NCI-H526 (cell line): Measurements from ENCODE around the gene BDNF.
"Not testable (repeated sequence)": the region's sequence is repeated elsewhere in the genome, so short reads cannot be mapped to it uniquely, and the experiment has no call there.

Experiments used
- DNase-seq, 2 experiments: peaks; one replicate each; lab custom pipeline; 2025; lab: John Stamatoyannopoulos, UW

Gene BDNF

DNA sequence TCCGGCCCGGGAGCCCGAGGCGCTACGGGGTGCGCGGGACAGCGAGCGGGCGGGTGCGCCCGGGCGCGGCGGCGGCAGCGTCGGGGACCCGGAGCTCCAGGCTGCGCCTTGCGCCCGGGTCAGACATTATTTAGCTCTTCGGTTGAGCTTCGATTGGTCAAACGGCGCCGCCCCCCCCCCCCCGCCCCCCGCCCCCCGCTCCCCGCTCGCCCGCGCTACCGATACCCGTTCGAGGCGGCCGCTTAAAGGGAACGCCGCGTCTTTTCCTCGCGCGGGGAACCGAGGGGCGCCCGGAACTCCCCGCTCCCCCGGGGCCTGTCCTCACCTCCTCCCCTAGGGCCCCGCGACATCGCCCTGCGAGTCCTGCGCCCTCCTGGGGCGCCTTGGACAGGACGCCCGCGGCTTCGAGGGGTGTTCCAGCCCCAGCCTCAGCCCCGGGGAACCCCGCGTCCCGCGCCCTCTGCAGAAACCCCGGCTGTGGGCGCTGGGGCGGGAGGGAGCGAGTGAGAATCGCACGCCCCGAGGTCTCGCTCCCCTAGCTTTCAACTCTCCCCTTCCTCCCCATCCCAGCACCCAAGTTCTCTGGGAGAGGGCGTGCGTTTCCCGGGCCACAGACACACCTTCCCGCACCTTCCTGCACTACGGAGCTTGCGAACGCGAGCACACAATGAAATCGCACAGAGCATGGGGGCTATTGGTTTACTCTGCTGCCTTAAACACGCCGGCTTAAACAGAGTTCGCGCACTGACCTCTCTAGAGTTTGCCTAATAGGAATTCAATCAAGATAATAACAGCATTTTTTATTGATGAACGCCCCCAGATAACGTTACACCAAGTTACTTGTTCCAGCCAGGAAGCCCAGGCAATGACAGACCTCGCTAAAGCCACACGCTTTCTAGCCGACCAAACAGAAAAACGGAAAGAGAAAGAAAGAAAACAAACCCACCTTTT, at the start of gene BDNF:
Gene BDNF, minus strand, starts transcription at position 105 of the 951 bp plus-strand sequence. CDS start 41,891 bp downstream, outside the sequence.
- peak in 1 of 2 experiments; percentile 65 for DNase-seq

DNA sequence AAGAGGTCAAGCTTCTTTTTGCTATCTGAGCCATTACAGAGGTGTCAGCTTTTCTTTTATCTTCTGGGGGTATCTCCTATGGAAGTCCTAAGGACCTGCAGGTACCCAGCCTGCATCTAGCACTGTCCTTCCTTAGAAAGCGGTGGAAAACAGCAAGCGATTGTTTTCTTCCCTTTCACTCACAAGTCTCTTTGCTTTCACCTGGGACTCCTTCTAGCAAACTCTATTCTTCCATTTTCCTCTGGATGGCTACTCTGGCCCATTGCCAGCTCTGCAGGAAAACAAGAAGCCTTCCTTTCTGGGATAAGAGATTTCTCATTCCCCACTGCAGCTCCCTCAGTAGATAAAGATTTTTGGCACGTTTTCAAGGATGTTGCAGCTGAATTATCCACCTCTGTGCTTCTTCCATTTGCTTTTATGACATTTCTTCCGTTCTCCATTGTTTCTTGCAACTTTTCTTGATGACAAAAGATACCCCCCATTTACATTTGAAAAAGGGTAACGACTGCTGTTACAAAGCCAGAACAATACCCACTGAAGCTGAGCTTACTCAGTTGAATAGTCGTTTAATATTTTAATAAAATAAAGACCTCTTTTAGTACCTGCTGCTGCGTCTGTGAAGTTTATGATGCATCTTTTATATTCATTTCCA, 40.2 kb upstream of the BDNF start:
- DNase-seq = no peak

DNA sequence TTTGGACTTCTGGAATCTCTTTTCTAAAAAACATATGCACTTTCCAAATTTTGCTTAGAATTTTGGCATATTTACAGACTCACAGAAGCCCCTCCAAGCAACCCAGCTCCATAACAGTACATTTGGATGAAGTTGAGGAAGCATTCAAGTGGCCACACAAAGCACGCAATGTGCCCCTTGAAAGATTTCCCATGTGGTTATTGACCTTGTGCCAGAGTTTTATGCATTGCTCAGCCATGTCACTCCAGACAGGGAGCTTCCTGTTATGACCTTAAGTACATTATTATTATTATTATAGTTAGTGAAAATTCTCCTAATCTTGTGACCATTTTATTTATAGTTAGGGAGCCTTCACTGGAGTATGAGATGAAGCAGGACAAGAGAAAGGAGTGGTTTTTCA, 35.0 kb upstream of the BDNF start:
- no peak for DNase-seq

DNA sequence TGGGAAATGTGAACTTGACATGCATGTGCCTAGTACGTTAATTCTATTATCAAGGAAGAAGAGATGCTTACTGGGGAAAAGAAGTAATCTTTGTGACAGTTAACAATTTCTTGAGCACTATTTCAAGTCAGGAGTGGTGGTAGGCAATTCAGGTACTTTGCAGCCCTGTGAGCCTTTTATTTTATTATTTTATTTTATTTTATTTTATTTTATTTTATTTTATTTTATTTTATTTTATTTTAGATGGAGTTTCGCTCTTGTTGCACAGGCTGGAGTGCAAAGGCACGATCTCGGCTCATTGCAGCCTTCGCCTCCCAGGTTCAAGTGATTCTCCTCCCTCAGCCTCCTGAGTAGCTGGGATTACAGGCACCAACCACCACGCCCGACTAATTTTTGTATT, 31.5 kb upstream of the BDNF start:
- DNase-seq = not testable (repeated sequence)

DNA sequence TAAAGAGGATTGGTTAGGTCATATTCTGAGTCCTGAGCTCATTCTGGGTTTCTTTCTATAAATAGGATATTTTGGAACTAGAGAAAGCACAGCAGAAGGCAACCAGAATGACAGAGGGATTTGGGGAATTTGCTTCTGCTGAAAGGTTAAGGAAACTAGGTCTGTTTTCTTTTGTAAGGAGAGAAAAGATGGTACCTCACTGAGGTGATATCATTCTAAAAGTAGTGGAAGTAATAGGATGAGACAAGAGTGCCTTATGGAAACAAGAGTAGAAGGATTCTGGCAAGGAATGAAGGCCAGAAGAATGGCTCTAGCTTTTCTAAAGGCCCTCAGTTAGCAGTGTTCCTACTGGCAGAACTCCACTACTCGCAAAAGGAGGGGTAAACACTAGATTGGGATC, 26.7 kb upstream of the BDNF start:
- no peak for DNase-seq

DNA sequence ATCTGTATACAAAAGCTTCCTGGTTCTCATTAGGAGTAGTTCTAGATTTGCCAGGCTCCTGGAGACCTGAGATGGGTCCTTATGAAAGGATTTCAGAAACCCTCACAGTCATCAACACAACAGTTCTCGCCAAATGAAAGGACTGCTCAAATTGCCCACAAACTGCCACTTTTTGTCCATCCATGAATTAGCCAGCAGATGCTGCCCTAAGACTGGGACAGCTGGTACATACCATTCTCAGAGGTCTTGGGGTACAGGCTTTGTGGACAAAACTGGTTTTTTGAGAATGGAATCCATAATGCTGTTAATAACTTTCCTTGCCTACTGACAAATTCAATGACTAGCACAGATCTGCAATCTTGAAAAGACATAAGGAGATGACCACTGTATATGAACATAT, 23.4 kb upstream of the BDNF start:
- no peak for DNase-seq

DNA sequence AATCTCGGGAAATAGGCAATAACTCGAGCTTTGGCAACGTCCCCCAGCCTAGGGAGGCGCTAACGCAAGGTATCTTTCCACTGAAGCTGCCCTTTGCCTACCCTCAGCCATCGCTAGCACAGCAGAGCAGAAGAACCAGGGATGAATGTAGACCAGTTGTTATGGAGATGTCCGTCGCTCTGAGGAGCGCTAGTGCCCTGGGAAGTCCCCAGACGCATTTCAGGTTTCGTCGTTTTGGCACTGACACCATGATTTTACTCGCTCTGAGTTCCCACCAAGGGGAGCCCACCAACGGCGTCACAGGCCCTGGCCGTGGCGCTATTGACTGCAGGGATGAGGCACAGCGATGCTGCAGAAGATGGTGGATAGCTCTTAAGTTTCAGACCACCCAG, 22.7 kb upstream of the BDNF start:
- DNase-seq = peak in 1 of 2 experiments; percentile 17

DNA sequence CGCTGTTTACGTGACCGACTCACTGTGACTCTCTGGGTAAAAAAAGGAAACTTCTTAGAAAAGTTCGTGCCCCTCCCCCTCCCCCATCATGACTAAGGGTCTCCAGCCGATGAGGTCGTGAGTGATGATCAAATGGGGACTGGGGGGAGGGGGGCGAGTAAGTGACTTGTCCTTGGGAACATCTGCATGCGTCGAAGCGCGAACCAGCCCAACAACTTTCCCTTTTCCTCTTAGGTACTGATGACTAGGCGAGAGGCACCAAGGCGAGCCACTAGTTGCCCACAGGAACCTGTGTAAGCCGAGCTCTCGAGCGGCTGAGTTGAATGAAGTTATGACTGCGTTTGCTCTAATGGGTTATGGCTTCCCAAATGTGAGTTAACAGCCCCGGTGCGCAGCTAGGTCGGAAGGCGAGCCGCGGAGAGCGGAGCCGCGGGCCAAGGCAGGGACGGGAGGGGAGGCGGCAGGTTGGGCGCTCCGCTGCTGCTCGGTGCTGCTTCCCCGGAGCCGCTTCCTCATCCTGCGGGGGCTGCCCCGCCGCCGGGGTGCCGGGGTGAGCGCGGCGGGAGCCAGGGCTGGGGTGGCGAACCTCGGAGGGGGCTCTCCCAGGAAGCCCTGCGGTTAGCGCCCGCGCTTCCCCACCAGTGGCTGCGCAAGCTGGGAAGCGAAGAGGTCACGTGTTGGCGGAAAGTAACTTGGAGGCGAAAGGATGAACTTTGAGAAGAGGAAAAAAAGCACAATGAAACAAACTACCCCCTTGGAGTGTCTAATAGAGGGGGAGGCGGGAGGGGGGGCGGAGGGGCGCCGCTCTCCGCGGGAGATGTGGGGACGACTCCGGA, 22.1 kb upstream of the BDNF start:
- DNase-seq = peak in 1 of 2 experiments; percentile 57

DNA sequence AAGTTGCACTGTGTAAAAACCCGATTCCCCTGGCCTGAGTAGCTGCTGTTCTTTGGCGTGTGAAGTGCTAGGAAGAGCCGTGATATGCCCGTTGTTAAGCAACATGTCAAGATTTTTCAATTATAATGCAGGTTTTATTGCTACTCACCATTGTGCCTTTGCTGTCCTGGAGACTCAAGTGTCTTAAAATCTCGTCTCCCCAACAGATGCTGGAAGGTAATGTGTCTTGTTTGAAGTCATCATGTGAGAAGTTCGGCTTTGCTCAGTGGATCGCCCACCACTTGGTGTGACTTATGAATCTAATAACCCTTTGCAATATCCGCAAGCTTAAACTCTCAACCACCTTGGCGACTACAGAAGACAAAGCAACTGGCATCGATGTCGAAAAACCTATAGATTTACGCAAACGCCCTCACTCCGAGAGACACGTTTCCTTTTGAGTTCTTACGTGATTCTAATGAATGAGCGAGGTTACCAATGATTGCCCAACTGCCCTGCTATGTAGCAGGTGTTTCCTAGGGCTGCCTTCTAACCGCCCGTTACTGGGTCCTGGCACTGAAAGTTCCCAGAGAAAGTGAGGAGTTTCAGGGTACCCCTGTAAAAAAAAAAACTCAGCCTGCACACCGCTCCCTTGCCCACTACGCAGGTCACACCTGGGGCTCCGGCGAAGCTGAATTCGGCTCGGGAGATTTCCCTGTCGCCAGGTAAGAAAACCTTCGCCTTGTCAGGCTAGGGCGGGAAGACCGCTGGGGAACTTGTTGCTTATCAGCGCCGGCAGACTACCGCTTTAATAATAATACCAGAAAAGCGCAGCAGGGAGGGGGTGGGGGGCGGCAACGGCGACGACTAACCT, 21.2 kb upstream of the BDNF start:
- peak in 1 of 2 experiments; percentile 45 for DNase-seq

DNA sequence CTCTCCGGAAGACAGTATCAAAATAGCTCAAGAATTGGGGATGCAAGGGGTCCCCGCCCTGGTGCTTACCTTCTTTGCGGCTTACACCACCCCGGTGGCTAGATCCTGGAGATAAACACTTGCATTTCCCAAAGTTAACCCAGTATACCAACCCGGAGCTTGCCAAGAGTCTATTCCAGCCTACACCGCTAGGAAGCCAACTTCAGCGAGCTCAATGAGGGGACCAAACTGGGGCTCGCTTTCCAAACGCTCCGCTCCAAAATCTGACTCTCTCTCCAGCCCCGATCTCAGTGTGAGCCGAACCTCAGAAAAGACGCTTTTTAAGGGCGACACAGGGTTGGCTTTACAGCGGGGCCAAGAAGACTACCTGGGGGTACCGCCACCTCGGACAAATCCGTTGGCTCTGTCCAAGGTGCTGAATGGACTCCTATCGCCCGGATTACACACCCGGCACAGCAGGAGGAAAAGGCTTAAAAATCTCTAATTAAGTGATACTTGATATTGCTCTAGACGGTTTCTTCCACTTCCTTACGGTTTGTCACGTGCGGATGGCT, 20.1 kb upstream of the BDNF start:
- peak in 1 of 2 experiments; percentile 18 for DNase-seq

DNA sequence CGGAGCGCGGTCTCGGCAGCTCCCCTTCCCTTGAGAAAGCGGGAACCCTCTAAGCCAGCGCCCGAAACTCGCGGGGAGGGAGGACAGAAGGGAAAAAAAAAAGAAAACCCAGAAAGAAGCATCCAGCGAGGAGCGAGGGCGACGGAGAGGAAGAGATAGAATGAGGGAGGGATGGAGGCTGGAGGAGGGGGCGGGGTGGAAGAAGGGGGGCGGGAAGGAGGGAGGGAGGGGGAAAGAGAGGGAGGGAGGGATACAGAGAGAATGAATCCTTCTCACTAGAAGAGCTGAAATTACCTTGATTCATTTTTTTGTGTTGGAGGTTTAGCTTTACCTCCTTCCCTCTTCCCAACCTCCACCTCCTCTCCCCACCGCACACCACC, 19.3 kb upstream of the BDNF start:
- DNase-seq = no peak

DNA sequence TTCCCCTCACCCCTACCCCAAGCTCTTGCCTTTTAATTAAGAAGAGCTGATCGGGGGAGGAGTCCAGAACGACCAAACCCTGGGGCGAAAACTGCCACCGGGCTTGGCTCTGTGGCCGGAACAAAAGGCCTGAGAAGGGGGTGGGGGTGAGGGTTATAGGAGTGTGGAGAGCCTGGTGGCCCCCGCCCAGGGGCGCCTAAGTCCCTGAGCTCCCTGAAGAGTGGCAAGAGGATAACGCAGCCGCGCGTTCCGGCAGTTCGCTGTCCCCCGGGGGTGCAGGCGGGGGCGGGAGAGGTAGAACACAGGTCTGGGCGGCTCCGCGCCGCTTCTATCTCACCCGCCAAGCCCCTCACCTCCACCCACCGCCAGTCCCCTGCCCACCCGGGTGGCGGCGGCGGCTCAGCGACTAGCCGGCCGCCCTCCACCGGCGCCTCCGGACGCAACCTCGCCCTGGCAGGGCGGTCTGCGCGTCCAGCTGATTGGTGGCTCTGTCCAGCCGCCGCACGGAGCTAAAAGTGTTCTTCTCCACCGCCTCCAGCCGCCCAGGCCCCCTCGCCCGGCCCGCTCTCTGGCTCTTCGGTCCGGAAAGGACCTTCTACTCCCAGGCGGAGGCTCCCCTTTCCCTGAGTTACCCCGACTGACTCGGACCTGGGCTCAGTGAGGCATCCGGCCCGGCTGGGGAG, 18.7 kb upstream of the BDNF start:
- DNase-seq = peak in 1 of 2 experiments; percentile 53

DNA sequence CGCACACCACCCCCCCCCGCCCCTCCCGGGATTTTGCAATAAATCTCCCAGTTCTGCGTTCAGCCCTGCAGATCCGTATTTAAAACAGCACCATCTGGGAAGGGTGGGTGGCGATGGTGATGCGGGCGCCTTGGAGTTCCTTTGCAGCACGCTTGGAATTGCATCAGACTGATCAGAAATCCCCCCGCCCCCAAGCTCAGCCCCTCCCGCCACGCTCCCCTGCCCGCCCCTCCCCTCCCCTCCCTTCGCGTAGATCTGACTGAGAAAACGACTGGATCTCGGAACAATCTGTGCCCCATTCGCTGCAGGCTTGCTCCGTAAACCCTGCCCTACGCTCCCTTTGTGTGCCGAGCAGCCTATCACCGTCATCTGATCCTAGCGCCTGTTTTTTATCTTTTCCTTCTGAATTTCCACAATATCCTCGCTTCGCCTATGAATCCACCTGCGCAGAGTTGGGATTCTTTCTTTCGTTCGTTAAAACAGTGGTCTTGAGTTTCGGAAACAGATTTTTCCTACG, 18.1 kb upstream of the BDNF start:
- peak in 1 of 2 experiments; percentile 58 for DNase-seq

DNA sequence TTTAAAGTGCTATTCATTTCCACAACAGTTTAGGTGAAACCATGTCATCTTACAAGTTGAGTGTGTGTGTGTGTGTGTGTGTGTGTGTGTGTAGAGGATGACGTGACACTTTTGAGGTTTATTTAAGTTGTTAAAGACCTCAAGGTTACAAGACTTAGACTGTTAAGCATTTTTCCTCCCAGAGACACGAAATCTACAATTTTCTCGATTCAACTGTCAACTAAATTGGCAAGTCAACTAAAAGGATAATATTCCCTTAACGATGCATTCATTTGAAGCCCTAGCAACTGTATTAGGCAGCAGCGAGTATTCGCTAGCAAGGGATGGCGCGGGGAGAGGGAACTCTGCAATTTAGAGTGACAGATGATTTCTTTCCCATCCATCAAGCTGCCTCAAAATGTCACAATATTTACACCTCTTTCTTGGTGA, 17.6 kb upstream of the BDNF start:
- DNase-seq = no peak

DNA sequence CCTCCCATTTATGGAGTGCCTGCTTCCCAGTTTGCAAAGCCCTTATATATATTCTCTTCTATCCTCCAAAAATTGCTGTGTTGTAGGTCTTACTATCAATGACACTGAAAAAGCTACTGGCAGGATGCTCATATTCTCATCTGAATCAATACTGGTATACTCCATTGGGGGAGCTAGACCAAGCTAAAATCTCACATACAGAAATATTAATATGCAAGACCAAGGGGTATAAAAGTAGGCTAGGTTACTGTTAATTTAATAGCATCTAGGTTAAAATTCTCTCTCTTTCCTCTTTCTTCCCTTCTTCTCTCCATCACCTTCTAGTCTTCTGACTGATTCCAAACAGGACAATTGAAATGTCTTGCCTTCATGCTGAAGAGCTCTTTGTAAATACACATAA, 17.1 kb upstream of the BDNF start:
- peak; percentile 26 to 36 for DNase-seq

DNA sequence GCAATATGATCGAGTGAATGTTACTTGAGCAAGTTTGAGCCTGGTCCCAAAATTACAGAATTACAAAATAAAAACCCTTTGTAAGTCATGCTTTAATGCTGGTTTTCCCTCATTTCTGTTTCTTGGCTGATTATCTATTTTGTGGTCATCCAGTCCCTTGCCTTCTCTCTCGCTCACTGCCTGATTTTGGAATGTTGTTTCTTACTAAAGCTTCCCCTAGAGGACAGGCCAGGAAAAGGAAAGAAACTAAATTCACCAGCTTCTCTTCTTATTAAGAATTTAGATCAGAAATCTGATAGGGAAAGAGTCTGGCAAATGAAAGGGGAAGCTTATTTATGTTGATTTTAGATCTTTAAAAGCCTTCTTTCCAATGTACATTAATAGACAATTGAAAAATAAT, 16.6 kb upstream of the BDNF start:
- no peak for DNase-seq

DNA sequence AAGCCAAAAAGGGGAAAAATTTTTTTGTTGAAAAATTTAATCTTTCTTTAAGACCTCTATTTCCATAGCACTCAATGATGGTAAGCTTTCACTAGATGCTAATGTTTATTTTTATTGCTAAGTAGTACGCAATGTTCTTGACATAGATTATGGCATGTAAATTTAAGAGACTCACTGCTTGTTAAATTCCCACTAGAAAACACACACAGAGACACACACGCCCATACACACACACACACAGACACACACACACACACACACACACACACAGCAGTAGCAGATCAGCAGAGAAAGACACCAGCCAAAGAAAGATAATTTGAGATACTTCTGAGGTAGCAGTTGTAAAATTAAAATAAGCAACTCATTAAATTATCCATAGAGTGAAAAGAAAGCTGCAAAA, 16.0 kb upstream of the BDNF start:
- DNase-seq = no peak

DNA sequence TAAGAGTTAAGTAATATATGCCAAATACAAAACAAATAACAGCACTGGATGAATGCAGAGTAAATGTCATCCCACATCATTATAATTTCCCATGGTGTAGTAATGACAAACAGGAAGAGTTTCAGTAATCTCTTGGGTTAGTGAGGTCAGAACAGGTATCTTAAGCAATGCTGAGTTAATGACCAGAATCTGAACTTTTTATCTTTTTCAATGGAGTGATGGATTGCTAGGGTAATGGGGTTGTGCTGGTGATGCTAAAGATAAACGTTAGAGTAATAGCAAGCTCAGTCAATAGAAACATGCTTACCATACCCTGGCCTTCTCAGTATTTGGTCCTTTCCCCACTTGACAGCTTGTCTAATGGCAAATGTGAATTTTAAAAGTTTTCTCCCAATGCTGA, 11.5 kb upstream of the BDNF start:
- DNase-seq = no peak

DNA sequence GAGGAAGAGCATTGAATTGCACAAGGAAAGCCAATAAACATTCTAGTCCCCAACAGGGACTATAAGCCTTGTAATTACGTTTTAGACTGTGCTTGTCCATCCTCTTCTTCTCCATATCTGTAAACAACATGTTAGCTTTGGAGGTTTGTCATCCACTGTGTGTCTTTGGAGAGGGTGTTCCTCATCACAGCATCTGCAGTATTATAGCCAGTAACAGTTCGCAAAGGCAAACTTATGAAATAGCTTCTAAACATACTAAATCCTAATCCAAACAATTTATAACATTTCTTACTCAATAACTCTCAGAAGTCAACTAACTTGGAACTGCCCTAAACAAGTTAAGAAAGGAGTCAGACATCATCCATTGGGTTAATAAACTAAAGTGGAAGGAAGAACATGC, 10.3 kb upstream of the BDNF start:
- DNase-seq = no peak

DNA sequence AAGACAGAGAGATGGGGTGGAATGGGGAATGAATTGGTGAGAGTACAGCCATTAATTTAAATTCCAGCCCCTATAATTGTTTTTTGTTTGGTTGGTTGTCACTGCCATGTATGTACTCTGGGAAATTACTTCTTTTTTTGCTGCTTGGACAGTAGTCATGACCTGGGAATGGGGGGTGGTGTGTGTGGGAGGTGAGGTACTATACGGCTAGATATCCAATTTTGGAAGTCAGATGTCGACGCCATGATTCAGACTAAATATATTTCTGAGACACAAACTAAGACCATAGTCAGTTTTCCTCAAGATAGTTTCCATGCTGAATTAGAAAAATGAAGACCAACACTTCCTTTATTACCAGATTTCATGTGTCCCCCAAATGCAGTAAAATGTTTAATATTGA, 7.4 kb upstream of the BDNF start:
- no peak for DNase-seq
